NCI-H2107 (cell line): ENCODE results near the gene FLVCR2.
"Not testable (repeated sequence)": the region's sequence is repeated elsewhere in the genome, so short reads cannot be mapped to it uniquely, and the experiment has no call there.

Experiments
- DNase-seq: peaks from one replicate; lab custom pipeline; 2025; lab: John Stamatoyannopoulos, UW

FLVCR2 gene

DNA sequence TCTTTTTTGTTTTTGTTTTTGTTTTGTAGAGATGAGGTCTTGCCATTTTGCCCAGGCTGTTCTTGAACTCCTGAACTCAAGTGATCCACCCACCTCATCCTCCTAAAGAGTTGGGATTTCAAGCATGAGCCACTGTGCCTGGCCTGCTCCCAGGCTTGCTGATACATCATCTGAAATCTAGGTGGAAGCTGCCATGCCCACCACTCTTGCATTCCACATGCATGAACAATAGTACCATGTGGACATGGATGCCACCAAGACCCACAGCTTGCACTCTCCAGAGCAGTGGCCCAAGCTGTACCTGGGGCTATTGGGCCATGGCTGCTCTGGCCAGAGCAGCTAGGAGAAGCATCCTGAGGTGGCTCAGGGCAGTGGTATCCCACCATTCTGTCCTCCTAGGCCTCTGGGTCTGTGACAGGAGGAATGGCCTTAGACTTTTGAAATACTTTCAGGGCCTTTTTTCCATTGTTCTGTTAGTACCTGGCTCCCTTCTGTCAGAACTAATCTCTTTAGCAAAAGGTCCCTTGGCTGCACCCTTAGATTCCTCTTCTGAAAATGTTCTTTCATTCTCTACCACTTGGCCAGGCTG is 13.7 kb downstream of the FLVCR2 start:
- no peak for DNase-seq

- DNase-seq, result no peak
Observed at GRCh38 chr14:75595226-75595625, 16.8 kb downstream of the FLVCR2 start.

- DNase-seq, result no peak
Observed at GRCh38 chr14:75597149-75597548, 18.7 kb downstream of the FLVCR2 start.

DNA sequence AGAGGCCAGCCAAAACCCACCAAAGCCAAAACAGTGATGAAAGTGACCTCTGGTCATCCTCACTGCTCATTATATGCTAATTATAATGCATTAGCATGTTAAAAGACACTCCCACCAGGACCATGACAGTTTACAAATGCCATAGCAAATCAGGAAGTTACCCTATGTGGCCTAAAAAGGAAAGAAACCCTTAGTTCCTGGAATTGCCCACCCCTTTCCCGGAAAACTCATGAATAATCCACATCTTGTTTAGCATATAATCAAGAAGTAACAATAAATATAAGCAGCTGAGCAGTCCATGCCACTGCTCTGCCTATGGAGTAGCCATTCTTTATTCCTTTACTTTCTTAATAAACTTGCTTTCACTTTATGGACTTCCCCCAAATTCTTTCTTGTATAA is 21.7 kb downstream of the FLVCR2 start:
- DNase-seq, result not testable (repeated sequence)

DNA sequence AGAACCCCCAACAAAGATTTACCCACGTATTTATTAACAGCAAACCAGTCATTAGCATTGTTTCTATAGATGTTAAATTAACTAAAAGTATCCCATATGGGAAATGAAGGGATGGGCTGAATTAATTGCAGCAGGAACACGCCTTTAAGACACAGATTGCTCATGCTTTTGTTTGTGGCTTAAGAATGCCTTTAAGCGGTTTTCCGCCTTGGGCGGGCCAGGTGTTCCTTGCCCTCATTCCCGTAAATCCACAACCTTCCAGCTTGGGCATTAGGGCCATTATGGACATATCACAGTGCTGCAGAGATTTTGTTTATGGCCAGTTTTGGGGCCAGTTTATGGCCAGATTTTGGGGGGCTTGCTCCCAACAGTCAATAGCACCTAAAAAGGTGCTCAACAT is 22.6 kb downstream of the FLVCR2 start:
- not testable (repeated sequence) for DNase-seq

DNA sequence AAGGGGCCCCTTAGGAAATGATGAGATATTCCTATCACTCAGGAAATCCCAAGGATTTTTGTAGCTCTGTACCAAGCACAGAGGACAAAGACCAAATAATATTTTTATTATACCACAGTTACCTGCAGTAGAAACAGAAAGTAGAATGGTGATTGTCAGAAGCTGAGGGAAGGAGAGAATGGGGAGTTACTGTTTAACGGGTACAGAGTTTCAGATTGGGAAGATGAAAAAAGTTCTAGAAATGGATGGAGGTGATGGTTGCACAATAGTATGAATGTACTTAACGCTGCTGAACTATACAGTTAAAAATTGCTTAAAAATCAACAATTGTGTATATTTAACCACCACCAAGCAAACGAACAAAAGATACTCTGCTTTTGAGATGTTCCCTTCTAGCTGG is 24.1 kb downstream of the FLVCR2 start:
- no peak for DNase-seq

GRCh38 chr14:75604979-75605851 is 26.8 kb downstream of the FLVCR2 start:
- DNase-seq, result no peak

GRCh38 chr14:75605916-75606315 is 27.5 kb downstream of the FLVCR2 start:
- no peak for DNase-seq

GRCh38 chr14:75607044-75607443 is 28.6 kb downstream of the FLVCR2 start:
- no peak for DNase-seq

DNA sequence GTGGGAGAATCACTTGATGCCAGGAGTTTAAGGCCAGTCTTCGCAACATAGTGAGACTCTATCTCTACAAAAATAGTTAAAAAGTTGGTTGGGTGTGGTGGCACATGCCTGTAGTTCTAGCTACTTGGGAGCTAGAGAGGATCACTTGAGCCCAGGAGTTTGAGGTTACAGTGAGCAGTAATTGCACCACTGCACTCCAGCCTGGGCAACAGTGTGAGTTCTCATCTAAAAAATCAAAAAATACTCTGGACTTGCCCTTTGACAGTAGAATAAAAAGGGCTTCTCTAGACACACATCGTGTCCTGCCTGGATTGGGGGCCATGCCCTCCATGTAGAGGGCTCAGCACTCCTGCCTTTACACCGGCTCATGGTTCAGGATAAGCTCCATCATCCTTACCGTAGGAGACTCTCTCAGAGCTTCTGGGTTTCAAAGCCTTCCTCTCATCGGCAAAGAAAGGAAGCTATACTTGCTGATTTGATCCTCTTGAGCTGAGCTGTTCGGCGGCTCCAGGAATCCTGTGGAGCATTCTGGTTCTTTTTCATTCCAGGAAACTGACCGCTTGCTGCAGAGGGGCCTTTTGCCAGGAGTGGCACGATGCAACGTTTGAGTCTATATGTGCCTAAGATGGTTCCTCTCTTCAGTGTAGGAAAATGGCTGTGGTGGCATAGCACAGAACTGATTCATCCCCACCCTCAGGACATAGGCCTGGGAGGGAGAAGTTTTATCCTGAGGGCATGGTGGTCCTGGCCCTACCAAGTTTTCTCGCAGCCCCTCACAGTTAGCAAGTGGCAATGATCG is 29.6 kb downstream of the FLVCR2 start:
- no peak for DNase-seq

DNA sequence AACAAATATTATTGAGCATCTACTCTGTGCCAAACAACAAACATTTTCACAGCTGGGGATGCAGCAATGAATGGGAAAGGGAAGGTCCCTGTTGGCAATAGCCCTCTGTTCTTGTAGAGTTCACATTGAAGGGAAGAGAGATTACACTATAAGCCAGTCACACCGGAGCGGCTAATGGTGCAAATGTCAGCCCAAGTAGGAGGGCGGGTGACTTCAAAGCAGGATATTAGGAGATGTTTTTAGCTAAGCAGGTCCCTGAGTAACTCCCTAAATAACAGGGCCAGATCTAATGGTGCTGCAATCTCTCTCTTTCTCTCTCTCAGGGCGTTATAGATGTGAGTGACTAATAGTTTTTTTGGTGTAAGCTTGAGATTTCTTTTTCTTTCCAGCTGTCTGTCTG is 30.7 kb downstream of the FLVCR2 start:
- DNase-seq, result no peak

DNA sequence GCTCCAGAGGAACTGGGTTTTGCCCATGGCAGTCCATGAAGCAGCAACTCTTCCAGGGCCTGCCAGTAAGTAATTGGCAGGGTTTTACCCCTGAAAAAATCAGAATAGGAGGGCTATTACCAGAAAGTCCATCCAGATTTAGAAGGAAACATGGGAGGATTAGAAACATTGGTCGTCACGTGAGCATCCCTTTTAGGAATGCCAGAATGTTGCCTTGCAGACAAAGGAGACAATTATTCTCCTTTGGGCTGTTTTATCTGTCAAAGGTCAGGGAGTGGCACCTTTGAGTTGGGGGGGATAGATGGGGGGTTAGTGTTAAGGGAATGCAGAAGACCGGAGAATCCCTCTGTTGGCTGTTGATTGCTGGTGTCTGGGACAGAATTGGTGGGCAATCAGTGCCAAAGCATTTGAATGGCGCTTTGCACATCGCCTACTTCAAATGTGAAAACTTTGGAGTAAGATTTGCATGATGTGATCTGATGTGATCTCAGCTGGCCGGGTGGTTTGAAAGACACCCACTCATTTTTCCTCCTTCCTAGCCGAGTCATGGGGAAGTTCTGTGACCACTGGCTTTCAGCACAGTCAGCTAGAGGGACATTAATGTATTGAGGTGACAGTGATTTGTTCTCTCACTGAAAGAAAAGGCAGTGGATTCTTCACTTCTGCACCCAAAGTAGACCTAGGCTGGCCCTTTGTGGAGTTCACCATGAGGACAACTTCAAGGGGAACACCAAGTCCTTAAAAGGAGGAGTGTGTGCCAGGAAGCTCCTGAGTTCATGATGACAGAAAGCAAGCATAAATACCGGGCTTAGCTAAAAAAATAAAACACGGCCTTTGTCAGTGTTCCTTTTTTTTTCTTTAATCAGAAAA is 31.4 kb downstream of the FLVCR2 start:
- no peak for DNase-seq

- no peak for DNase-seq
Observed at GRCh38 chr14:75610834-75611233, 32.4 kb downstream of the FLVCR2 start.

DNA sequence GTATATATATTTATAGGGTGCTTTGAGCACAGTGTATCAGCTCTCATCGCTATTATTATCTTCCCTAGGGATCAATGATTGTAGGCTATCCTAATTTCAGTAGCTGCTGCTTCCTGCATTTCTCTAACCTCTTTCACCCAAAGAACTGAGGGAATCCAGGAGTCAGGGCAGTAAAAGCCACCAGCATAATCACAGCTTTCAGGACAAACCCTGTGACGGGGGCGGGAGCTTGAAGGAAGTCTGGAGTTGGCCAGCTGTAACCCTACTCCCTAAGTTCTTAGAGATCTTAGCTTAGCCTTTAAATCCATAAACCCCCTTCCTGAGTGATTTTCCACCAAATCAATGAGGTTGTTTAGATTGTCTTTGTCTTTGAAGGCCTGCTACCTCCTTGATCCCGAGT is 33.7 kb downstream of the FLVCR2 start:
- no peak for DNase-seq

DNA sequence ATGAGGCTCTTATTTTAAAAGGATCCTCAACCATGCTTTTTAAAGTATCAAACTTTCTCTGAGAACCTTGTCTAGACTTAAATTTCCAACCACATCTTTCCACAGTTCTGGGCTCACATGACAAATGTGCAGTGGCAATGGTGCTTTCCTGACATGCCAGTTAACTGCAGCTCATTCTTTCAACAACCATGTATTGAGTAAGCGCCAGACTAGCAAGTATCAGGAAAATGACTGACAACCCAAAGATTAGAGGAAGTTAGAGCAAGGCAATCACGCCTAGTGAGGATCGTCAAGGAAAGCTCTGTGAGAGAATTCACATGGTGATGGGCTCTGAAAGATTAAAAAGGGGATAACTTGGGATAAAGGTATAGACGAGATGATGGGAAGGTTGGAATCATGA is 35.8 kb downstream of the FLVCR2 start:
- no peak for DNase-seq

DNA sequence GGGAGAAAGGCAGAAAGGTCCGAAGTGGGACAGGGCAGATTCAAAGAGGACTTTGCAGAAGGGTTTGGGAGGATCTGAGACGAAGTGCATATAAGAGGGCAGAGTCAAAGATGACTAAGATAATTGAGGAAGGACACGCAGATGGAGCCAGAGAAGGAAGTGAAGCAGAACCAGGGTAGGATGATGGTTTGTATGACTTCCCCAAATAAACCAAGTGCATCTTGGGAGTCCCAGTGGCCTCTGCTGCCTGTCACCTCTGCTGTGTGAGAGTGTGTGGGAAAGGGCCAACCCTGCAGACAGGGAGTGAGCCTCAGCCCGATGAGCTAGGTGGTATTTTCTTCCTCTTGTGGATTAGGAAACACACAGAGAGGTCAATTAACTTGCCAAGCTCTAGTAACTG is 36.8 kb downstream of the FLVCR2 start:
- DNase-seq, result no peak

- no peak for DNase-seq
Observed at GRCh38 chr14:75619548-75619947, 41.1 kb downstream of the FLVCR2 start.

DNA sequence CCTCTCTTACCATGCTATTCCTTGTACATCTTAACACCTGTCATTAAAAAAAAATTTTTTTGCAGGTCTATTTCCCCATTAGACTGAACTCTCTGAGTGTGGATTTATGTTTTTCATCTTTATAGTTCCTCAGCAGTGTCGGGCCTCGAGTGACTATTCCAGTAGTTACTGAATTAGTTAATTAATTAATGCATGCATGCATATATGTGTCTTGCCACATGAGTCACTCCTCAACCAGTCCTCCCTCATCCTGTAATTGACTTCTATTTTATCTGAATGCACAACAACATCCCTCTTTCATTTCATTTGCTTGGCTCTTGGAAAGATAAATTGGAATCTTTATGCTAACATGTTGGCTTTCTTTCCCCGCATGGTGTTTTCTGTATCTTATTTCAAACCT is 46.6 kb downstream of the FLVCR2 start:
- DNase-seq, result no peak

DNA sequence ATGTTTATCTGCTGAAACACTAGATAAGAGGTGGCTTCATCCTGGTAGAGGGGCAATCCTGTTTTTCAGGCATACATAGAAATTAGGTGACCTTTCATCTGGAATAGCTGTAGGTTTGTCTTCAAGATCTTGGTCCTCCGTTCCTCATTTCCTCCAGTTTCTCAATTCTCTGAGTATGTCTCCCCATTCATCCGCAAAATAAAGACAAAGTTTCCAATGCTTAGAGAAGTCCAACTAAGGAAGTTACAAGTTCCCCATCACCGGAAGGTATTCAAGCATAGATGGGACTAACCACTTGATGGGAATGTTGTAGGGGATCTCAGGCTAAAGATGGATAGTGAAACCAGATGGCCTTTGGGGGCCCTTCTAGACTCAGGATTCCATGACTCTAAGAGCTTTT is 48.0 kb downstream of the FLVCR2 start:
- DNase-seq, result no peak

DNA sequence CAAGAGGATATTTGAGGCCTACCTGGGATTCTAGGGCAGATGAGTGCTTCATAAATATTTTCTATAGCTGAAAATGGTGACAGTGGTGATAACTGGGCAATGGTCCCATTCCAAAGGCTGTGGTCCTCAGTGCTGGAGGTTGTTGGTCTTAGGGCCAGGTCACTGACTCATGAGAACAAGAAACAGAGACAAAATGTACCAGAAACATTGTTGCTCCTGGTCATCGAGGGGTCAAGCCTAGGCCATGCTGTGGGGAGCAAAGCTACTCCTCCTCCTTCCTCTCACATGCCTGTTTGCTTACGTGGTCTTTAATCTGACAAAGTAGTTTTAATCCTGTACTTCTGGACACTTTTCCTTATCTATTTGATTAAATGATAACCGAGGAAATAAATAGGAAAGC is 48.4 kb downstream of the FLVCR2 start:
- DNase-seq, result no peak

DNA sequence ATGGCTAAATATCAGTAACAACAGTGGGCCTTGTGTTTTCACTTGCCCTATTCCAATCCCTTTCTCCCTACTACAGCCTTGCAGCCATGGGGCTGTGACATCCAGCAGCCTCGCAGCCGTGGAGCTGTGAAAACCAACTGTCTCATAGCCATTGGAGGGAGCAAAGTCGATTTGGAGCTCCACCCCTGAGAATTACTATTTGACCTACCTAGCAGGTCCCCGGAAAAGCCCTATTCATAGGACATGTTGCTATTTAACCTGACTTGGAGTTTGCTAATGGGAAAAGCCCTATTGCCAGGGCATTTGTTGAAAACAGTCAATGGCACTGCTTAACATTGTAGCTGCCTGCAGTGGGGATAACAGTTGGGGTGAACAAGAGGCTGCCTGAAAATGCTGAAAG is 49.0 kb downstream of the FLVCR2 start:
- no peak for DNase-seq

DNA sequence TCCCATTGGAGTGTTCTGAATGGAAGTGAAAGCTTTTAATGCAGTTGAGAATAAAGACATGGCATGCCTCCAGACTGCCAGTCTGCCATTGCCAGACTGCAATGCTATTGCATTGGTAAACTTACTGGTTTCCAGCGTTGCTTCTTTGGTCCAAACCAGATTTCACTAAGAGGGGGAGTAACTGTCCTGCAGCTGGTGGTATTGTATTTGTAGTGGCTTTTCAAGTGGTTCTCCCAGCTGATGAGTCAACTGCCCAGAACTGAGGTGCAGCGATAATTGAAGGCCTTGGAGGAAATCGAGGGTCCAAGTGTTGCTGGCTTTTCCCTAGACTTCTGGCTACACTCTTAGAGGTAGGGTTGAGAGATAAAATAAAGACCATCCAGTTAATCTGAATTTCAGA is 50.4 kb downstream of the FLVCR2 start:
- DNase-seq, result no peak
